HG03108 (cell line): Measurements from ENCODE around the gene CDRT4.
"Not testable (repeated sequence)": the region's sequence is repeated elsewhere in the genome, so short reads cannot be mapped to it uniquely, and the experiment has no call there.

ENCODE experiments used
- ATAC-seq: cut with Tn5 transposase; IDR thresholded peaks from one replicate; pipeline ENCODE4 v1.9.1; 2021; ENCODE audit warnings: moderate library complexity; ENCODE audit not compliant: unreplicated experiment

CDRT4 gene

GRCh38 chr17:15457723-15458094 is 9.7 kb downstream of the CDRT4 start:
- no peak for ATAC-seq

GRCh38 chr17:15456972-15457722 is 10.3 kb downstream of the CDRT4 start:
- no peak for ATAC-seq

- ATAC-seq, result no peak
These were observed 10.9 kb downstream of the CDRT4 start for GRCh38 chr17:15456496-15456895.

GRCh38 chr17:15454346-15454745 is 13.1 kb downstream of the CDRT4 start:
- no peak for ATAC-seq

- no peak for ATAC-seq
These were observed 13.6 kb downstream of the CDRT4 start for GRCh38 chr17:15453782-15454181.

GRCh38 chr17:15453246-15453645 is 14.2 kb downstream of the CDRT4 start:
- ATAC-seq, result no peak

GRCh38 chr17:15452746-15453145 is 14.7 kb downstream of the CDRT4 start:
- ATAC-seq, result no peak

- no peak for ATAC-seq
These were observed 15.7 kb downstream of the CDRT4 start for GRCh38 chr17:15451680-15452079.

GRCh38 chr17:15448580-15448956 is 18.9 kb downstream of the CDRT4 start:
- ATAC-seq, result no peak

- ATAC-seq, result no peak
These were observed 19.4 kb downstream of the CDRT4 start for GRCh38 chr17:15447928-15448579.

- ATAC-seq, result no peak
These were observed 21.4 kb downstream of the CDRT4 start for GRCh38 chr17:15446036-15446435.

- ATAC-seq, result no peak
These were observed 22.6 kb downstream of the CDRT4 start for GRCh38 chr17:15444805-15445204.

- ATAC-seq, result no peak
These were observed 24.9 kb downstream of the CDRT4 start for GRCh38 chr17:15442311-15443180.

- ATAC-seq, result no peak
These were observed 26.1 kb downstream of the CDRT4 start for GRCh38 chr17:15441315-15441714.

- ATAC-seq, result no peak
These were observed 27.1 kb downstream of the CDRT4 start for GRCh38 chr17:15440347-15440746.

- ATAC-seq, result not testable (repeated sequence)
These were observed 28.0 kb downstream of the CDRT4 start for GRCh38 chr17:15439205-15439985.

GRCh38 chr17:15438491-15439105 is 28.8 kb downstream of the CDRT4 start:
- ATAC-seq, result no peak

- no peak for ATAC-seq
These were observed 30.2 kb downstream of the CDRT4 start for GRCh38 chr17:15437303-15437635.

- ATAC-seq, result no peak
These were observed 30.7 kb downstream of the CDRT4 start for GRCh38 chr17:15436473-15437302.

GRCh38 chr17:15434956-15435355 is 32.5 kb downstream of the CDRT4 start:
- ATAC-seq, result no peak
